SK-N-MC (cell line): ENCODE measurements around the gene TMEM120A.

ENCODE experiments used
- EZH2 ChIP-seq: fragments of 200-600 bp; sonication (generic); IDR thresholded peaks from one replicate; pipeline ENCODE4 v1.6.1; 2017; ENCODE audit warnings: antibody characterized with exemption
- FOXP2 ChIP-seq: optimal IDR thresholded peaks from 2 replicates; pipeline ENCODE3; 2011; ENCODE audit warnings: mild to moderate bottlenecking, moderate library complexity; ENCODE audit not compliant: insufficient read depth; ENCODE audit errors: extremely low read length, control extremely low read depth
- POLR2AphosphoS5 ChIP-seq: IDR thresholded peaks from 2 replicates; pipeline ENCODE4 v1.6.1; 2012; ENCODE audit warnings: mild to moderate bottlenecking, low read depth, low read length, borderline replicate concordance

DNA sequence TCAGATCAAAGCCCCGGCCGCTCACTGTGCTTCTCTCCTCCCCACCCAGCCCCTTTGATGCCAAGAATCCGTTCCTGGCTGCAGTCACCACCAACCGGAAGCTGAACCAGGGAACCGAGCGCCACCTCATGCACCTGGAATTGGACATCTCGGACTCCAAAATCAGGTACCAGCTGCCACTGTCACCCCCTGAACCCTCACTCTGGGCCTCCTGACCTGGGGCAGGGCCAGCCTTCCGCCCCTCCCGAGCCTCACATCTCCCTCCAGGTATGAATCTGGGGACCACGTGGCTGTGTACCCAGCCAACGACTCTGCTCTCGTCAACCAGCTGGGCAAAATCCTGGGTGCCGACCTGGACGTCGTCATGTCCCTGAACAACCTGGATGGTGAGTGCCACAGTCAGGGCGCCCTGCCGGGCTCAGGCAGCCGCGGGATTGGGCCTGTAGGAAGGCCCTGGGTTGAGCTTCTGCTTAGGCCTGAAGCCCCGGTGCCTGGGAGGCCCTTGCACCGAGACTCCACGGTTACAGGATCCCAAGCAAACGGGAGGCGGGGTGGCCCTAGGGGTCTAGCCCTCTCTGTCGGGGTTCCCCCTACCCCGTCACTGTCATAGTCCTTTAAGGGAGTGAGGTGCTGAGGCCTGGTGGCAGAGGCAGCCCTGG lies 10.8 kb downstream of the TMEM120A start:
- TF ChIP-seq POLR2AphosphoS5 (no peak), EZH2 (no peak), FOXP2 (no peak)
